Left lung (tissue), 10 donors: ENCODE measurements around the gene VSIG10L. TPM values are rescaled to one million over a fixed set of nuclear protein-coding genes. Genes with fewer than 3 reads are reported as not detected.
A peak's percentile ranks its signal among the peaks of the same experiment; 100 is the strongest.

Source experiments
- ATAC-seq: fragments of 200-7000 bp; cut with Tn5 transposase; one replicate; pipeline ENCODE4 v1.9.1; 2020; ENCODE audit warnings: moderate library complexity
- DNase-seq, 4 donors: peaks; one replicate each; pipeline ENCODE4 v3.0.0-alpha.2; 2013 to 2020
- H3K27ac ChIP-seq, 2 donors: fragments of 200-600 bp; sonication (generic) in 1 of 2; one replicate each; pipeline versions ENCODE4 v1.5.0 to v1.8.0; 2020 to 2021
- H3K27me3 ChIP-seq, 2 donors: fragments of 200-600 bp; sonication (generic) in 1 of 2; one replicate each; pipeline versions ENCODE4 v1.5.0 to v1.8.0; 2020 to 2021
- H3K36me3 ChIP-seq, 2 donors: fragments of 200-600 bp; sonication (generic) in 1 of 2; one replicate each; pipeline versions ENCODE4 v1.5.0 to v1.8.0; 2020 to 2021
- H3K4me1 ChIP-seq, 2 donors: fragments of 200-600 bp; one replicate each; pipeline ENCODE4 v1.8.0; 2021
- H3K4me3 ChIP-seq, 2 donors: fragments of 200-600 bp; sonication (generic) in 1 of 2; one replicate each; pipeline versions ENCODE4 v1.5.0 to v1.8.0; 2020 to 2021; ENCODE audit warnings: mild to moderate bottlenecking in 1 of 2
- H3K9me3 ChIP-seq, 2 donors: fragments of 200-600 bp; sonication (generic) in 1 of 2; one replicate each; pipeline versions ENCODE4 v1.5.0 to v1.8.0; 2020 to 2021
- intact Hi-C, 2 donors: fragments of 100-400 bp; cut with DNase I; formaldehyde crosslinking; loops; one replicate each; pipeline versions ENCODE4 v1.11.2 to v1.14.2; 2022
- polyA plus RNA-seq, 6 donors: library from polyadenylated mRNA; unstranded; fragments of 120-200 nt; gene quantifications; one replicate each; pipeline ENCODE4 v1.2.1, GENCODE V29; 2013; ENCODE audit not compliant: insufficient read length in 6 of 6
- total RNA-seq, 2 donors: library from RNA; stranded (reverse); fragmentation: NEBNext Ultra II Directional; extraction: Animal tissue kit (Norgen Biotek cat#: 25700); gene quantifications; one replicate each; pipeline ENCODE4 v1.2.1, GENCODE V29; 2021
- TF ChIP-seq, protein P1 (sequence below), 2 donors: fragments of 200-600 bp; sonication (generic) in 1 of 2; IDR thresholded peaks; one replicate each; pipeline versions ENCODE4 v1.5.0 to v1.8.0; 2021; ENCODE audit warnings: antibody characterized with exemption in 2 of 2
- donor health status: DM: no; HTN: yes; CAD: no.
- donor health status: DM: no; HTN: no; CAD: no.

VSIG10L gene
- total and polyA plus RNA-seq, 8 donors: 3.5 to 5.2 (median 3.7) TPM

DNA sequence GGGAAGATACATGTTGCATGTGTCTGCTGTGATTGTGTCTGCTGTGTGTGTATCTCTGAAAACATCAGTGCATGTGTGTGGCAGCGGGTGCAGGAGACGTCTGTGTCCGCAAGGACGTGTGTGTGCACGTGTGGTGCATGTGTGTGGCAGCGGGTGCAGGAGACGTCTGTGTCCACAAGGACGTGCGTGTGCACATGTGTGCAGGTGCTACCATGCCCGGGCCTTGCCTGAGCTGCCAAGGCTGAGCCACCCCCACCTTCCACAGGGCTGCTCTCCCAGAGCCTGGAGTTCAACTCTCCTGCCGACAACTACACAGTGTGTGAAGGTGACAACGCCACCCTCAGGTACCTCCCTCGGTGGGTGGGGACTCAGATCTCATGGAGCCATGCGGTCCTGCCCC, 20.1 kb downstream of the VSIG10L start:
- no peaks in the 10 kb centered on the region for H3K9me3 ChIP-seq
- DNase-seq: no peak
- no peak overlapping the region for H3K4me3 ChIP-seq
- TF ChIP-seq, protein P1, sequence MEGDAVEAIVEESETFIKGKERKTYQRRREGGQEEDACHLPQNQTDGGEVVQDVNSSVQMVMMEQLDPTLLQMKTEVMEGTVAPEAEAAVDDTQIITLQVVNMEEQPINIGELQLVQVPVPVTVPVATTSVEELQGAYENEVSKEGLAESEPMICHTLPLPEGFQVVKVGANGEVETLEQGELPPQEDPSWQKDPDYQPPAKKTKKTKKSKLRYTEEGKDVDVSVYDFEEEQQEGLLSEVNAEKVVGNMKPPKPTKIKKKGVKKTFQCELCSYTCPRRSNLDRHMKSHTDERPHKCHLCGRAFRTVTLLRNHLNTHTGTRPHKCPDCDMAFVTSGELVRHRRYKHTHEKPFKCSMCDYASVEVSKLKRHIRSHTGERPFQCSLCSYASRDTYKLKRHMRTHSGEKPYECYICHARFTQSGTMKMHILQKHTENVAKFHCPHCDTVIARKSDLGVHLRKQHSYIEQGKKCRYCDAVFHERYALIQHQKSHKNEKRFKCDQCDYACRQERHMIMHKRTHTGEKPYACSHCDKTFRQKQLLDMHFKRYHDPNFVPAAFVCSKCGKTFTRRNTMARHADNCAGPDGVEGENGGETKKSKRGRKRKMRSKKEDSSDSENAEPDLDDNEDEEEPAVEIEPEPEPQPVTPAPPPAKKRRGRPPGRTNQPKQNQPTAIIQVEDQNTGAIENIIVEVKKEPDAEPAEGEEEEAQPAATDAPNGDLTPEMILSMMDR (IDR thresholded peaks at IDR 0.05): no peak
- H3K27ac ChIP-seq: no peak overlapping the region
- H3K4me1 ChIP-seq: no peaks in the 10 kb centered on the region
- intact Hi-C loops: no loop called here
- ATAC-seq: no peak
- no peaks in the 10 kb centered on the region for H3K36me3 ChIP-seq
- H3K27me3 ChIP-seq: peaks cover 3 to 64% of the 10 kb centered on the region in 2 donors

DNA sequence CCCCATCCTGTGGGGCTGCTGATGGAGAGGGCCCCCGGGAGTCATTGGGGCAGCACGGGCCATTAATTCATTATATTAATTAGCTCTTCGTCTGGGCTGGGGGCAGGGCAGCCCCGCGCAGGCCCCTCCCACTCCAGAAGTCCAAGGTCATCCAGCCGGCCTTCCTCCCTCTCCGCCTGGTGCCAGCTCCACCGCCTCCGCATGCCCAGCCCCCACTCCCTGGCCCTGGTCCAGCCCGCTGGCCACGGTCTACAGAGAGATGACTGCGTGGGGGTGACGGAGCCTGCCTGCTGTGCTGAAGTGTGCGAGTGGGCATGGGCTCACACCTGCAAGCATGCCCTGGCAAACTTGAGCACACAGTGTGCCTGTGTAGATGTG, 21.7 kb downstream of the VSIG10L start:
- TF ChIP-seq, protein P1 (IDR thresholded peaks at IDR 0.05): no peak
- peaks cover 0 to 56% of the 10 kb centered on the region in 2 donors for H3K27me3 ChIP-seq
- H3K4me1 ChIP-seq: no peaks in the 10 kb centered on the region
- H3K27ac ChIP-seq: no peak overlapping the region
- DNase-seq (peak in 1 of 4 donors; percentile 68), ATAC-seq (no peak)
- H3K9me3 ChIP-seq: no peaks in the 10 kb centered on the region
- intact Hi-C loops: no loop called here
- H3K4me3 ChIP-seq: no peak overlapping the region
- no peaks in the 10 kb centered on the region for H3K36me3 ChIP-seq

DNA sequence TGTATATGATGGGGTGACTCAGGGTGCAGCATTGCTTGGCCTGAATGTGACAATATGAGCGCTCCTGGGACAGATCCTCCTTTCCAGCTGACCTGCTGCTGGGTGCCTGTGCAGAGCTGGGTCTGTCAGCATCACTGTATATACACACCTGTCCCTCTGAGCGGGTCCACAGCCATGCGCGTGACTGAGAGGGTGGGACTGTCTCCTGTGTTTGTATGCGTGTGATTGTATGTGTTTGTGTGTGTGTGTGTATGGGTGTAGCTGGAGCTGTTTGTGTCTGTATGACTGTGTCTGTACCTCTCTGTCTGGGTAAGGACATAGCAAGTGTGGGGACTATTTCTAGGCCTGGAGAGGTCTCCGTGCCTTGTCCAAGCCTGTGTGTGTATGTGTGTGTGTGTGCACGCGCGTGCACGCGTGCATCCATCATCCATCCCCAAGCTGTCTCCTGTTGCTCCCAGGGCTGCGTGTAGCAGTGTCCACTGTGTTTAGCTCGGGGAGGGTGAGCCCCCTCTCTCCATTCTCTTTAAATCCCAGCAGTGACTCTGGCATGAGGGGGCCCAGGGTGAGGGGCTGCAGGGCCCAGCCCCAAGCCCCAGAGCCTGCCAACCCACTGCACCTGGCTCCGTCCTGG, 22.2 kb downstream of the VSIG10L start:
- no peak for ATAC-seq
- intact Hi-C loops: no loop called here
- Histone ChIP-seq H3K36me3 (no peaks in the 10 kb centered on the region), H3K4me1 (no peaks in the 10 kb centered on the region), H3K9me3 (no peaks in the 10 kb centered on the region), H3K27me3 (peaks cover 0 to 52% of the 10 kb centered on the region in 2 donors), H3K27ac (no peak overlapping the region), H3K4me3 (no peak overlapping the region)
- TF ChIP-seq, protein P1 (IDR thresholded peaks at IDR 0.05): no peak
- DNase-seq: no peak

DNA sequence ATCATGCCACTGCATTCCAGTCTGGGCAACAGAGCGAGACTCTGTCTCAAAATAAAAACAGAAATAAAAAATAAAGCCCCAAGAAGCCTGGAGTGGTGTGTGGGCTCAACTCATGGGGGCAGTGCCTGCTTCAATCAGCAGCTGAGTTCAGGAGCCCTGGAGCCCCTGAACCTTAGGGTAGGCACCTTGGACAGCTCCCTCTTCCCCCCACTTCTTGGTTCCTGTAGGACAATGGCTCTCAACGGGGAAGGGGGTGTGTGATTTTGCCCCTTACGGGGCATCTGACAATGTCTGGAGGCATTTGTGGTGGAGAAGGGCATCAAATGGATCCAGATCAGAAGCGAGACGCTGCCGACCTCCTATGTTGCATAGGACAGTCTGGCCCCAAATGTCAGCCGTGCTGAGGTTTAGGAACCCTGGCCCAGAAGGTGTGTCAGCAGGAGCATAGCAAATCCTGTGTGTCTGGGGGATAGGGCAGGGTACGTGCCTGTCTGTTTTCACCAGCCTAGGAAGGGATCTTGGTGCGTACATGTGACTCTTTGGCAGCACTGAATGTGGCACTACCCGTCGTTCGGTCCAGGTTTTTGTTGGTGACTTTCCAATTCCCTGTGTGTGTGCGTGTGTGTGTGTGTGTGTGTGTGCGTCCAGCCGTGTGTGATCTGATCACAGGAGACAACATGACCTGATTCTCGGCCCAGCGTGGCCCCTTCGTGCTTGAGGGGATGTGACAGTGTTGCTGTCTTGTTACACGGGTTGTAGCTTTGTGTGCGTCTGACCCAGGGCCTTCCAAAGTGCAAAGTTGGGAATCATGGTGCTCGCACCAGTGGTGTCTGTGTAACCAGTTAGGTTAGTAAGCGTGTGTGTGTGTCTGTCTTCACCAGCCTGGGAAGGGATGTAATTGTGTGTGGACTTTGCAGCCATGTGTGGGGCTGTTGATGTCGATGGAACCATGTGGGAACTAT, 23.0 kb downstream of the VSIG10L start:
- H3K4me1 ChIP-seq: no peaks in the 10 kb centered on the region
- intact Hi-C loops: no loop called here
- H3K4me3 ChIP-seq: no peak overlapping the region
- peaks cover 0 to 54% of the 10 kb centered on the region in 2 donors for H3K27me3 ChIP-seq
- TF ChIP-seq, protein P1 (IDR thresholded peaks at IDR 0.05): no peak
- ATAC-seq (no peak), DNase-seq (no peak)
- no peaks in the 10 kb centered on the region for H3K36me3 ChIP-seq
- no peak overlapping the region for H3K27ac ChIP-seq
- H3K9me3 ChIP-seq: no peaks in the 10 kb centered on the region

DNA sequence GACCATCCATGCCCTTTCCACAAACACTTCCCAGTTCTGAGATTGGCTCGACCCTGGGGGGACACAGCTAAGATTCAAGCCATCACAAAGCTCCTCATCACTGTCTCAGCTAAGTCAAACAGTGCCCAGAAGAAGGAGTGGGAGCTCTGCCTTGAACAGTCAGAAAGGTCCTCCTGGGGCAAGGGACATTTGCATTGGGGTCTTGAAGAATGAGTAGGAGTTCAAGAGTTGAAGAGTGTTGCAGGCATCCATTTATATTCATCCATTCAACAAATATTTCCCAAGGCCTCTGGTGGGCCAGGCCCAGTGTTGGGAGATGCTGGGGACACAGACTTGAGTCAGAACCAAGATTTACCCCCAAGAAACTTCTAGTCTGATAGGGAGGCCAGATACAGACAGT, 24.0 kb downstream of the VSIG10L start:
- TF ChIP-seq, protein P1 (IDR thresholded peaks at IDR 0.05): no peak
- H3K4me1 ChIP-seq: peaks cover 0 to 3% of the 10 kb centered on the region in 2 donors
- H3K27me3 ChIP-seq: peaks cover 0 to 54% of the 10 kb centered on the region in 2 donors
- intact Hi-C loops: no loop called here
- H3K36me3 ChIP-seq: no peaks in the 10 kb centered on the region
- no peak overlapping the region for H3K27ac ChIP-seq
- H3K4me3 ChIP-seq: no peak overlapping the region
- H3K9me3 ChIP-seq: no peaks in the 10 kb centered on the region
- DNase-seq: no peak
- ATAC-seq: no peak
